ENCODE data around the gene PRR13. TPM values are rescaled to one million over a fixed set of nuclear protein-coding genes. Genes with fewer than 3 reads are reported as not detected.

PRR13 gene
- total RNA-seq, 2 experiments from 2014 or later = 83.9 to 230 TPM

GRCh38 chr12:53493610-53494391 lies 52.3 kb downstream of the PRR13 start:
- Histone ChIP-seq H3K4me2 (ENCODE audit: low read length) (peak overlapping the region; percentile 86), H3K36me3 (ENCODE audit: insufficient read depth, low read length) (no peaks in the 10 kb centered on the region), H3K9me3 (ENCODE audit: low read length) (no peaks in the 10 kb centered on the region), H4K20me1 (ENCODE audit: insufficient read depth, low read length) (no peaks in the 10 kb centered on the region), H3K4me1 (ENCODE audit: insufficient read depth, low read length, poor library complexity, severe bottlenecking) (peaks cover 53% of the 10 kb centered on the region), H3K9me2 (ENCODE audit: insufficient read depth, low read length) (no peaks in the 10 kb centered on the region), H3K79me2 (ENCODE audit: insufficient read depth, low read depth, low read length) (peaks cover 9% of the 10 kb centered on the region; the same call in 1 of the 2 replicates), H3K4me3 (ENCODE audit: low read depth, low read length, poor library complexity, severe bottlenecking) (peak overlapping the region; percentile 69), H3K27ac (ENCODE audit: low read depth, low read length, poor library complexity, severe bottlenecking) (peak overlapping the region; percentile 58), H2AFZ (ENCODE audit: low read length) (peak overlapping the region; percentile 61; the same call in 1 of the 2 replicates)
- TF ChIP-seq CTCF (conservative IDR thresholded peaks at IDR 0.05; ENCODE audit: low read length) (no peak), EZH2phosphoT487 (IDR thresholded peaks at IDR 0.05; ENCODE audit: borderline replicate concordance, low read depth, low read length) (no peak)
- POLR2A ChIA-PET = interaction anchor here (0.5 to 1.7 kb wide), 9 partner anchors 12 to 1814 kb away, joined by 3 to 15 read pairs (median 5); partner anchors contain the start of genes AAAS and SP1
- CTCF ChIA-PET (ENCODE audit: unreplicated experiment) = interaction anchor here (0.6 to 1.0 kb wide), 4 partner anchors 15 to 419 kb away, joined by 3 to 4 read pairs (median 3); partner anchors contain the start of gene AAAS
- intact Hi-C loops (cut with micrococcal nuclease; ENCODE audit: unreplicated experiment) = no loop called here
- BruUV-seq (replicated peaks) = TSS peak; percentile 73
- peak; percentile 21 for DNase-seq (ENCODE audit: low spot score)

Other genes with a start within 250 kb of the PRR13 start
- gene ITGB7, start 234.5 kb upstream of the PRR13 start, total RNA-seq (2014; rRNA removed; shearing (Covaris generic)) = 48.6 and 51.7 TPM in 2 replicates
- gene ITGB7, start 234.5 kb upstream of the PRR13 start, total RNA-seq (2022) = 153 and 207 TPM in 2 replicates
- 1.4 and 7.0 TPM in 2 replicates for gene RARG, start 209.5 kb upstream of the PRR13 start, total RNA-seq (2014; rRNA removed; shearing (Covaris generic))
- 5.1 and 8.4 TPM in 2 replicates for gene RARG, start 209.5 kb upstream of the PRR13 start, total RNA-seq (2022)
- 77.4 and 78.2 TPM in 2 replicates for gene ESPL1, start 173.4 kb upstream of the PRR13 start, total RNA-seq (2014; rRNA removed; shearing (Covaris generic))
- gene ESPL1, start 173.4 kb upstream of the PRR13 start, total RNA-seq (2022) = 121 and 137 TPM in 2 replicates
- 348 and 394 TPM in 2 replicates for gene PFDN5, start 146.2 kb upstream of the PRR13 start, total RNA-seq (2014; rRNA removed; shearing (Covaris generic))
- gene PFDN5, start 146.2 kb upstream of the PRR13 start, total RNA-seq (2022) = 264 TPM in 2 replicates
- 41.0 and 53.4 TPM in 2 replicates for gene MYG1, start 142.0 kb upstream of the PRR13 start, total RNA-seq (2014; rRNA removed; shearing (Covaris generic))
- gene MYG1, start 142.0 kb upstream of the PRR13 start, total RNA-seq (2022) = 59.3 and 64.9 TPM in 2 replicates
- gene AAAS, start 120.1 kb upstream of the PRR13 start, total RNA-seq (2014; rRNA removed; shearing (Covaris generic)) = 85.5 and 95.6 TPM in 2 replicates
- 94.5 and 109 TPM in 2 replicates for gene AAAS, start 120.1 kb upstream of the PRR13 start, total RNA-seq (2022)
- 0.16 TPM in 1 of 2 replicates, not detected in the other for gene SP7, start 105.4 kb upstream of the PRR13 start, total RNA-seq (2014; rRNA removed; shearing (Covaris generic))
- 0.27 TPM in 1 of 2 replicates, not detected in the other for gene SP7, start 105.4 kb upstream of the PRR13 start, total RNA-seq (2022)
- gene SP1, start 61.6 kb upstream of the PRR13 start, total RNA-seq (2014; rRNA removed; shearing (Covaris generic)) = 47.3 and 58.9 TPM in 2 replicates
- 83.9 and 93.9 TPM in 2 replicates for gene SP1, start 61.6 kb upstream of the PRR13 start, total RNA-seq (2022)
- not detected in 2 replicates for gene AMHR2, start 17.9 kb upstream of the PRR13 start, total RNA-seq (2014; rRNA removed; shearing (Covaris generic))
- gene AMHR2, start 17.9 kb upstream of the PRR13 start, total RNA-seq (2022) = not detected in 2 replicates
- gene PCBP2, start 10.4 kb downstream of the PRR13 start, total RNA-seq (2014; rRNA removed; shearing (Covaris generic)) = 183 and 209 TPM in 2 replicates
- 1,015 and 1,037 TPM in 2 replicates for gene PCBP2, start 10.4 kb downstream of the PRR13 start, total RNA-seq (2022)
- 7.2 TPM in 2 replicates for gene MAP3K12, start 57.7 kb downstream of the PRR13 start, total RNA-seq (2014; rRNA removed; shearing (Covaris generic))
- 13.4 and 13.7 TPM in 2 replicates for gene MAP3K12, start 57.7 kb downstream of the PRR13 start, total RNA-seq (2022)
- 49.1 and 62.6 TPM in 2 replicates for gene TARBP2, start 59.5 kb downstream of the PRR13 start, total RNA-seq (2014; rRNA removed; shearing (Covaris generic))
- 41.8 and 45.9 TPM in 2 replicates for gene TARBP2, start 59.5 kb downstream of the PRR13 start, total RNA-seq (2022)
- gene NPFF, start 65.8 kb downstream of the PRR13 start, total RNA-seq (2014; rRNA removed; shearing (Covaris generic)) = not detected in 2 replicates
- gene NPFF, start 65.8 kb downstream of the PRR13 start, total RNA-seq (2022) = not detected in 2 replicates
- 5.9 and 6.8 TPM in 2 replicates for gene ATF7, start 184.6 kb downstream of the PRR13 start, total RNA-seq (2014; rRNA removed; shearing (Covaris generic))
- 23.2 and 26.5 TPM in 2 replicates for gene ATF7, start 184.6 kb downstream of the PRR13 start, total RNA-seq (2022)
- 423 and 500 TPM in 2 replicates for gene ATP5MC2, start 234.3 kb downstream of the PRR13 start, total RNA-seq (2014; rRNA removed; shearing (Covaris generic))
- 374 and 417 TPM in 2 replicates for gene ATP5MC2, start 234.3 kb downstream of the PRR13 start, total RNA-seq (2022)